GM18519 (cell line): ENCODE measurements around the gene IGSF10.
"Not testable (repeated sequence)": the region's sequence is repeated elsewhere in the genome, so short reads cannot be mapped to it uniquely, and the experiment has no call there.

Source experiments
- ATAC-seq: cut with Tn5 transposase; IDR thresholded peaks from one replicate; pipeline ENCODE4 v1.9.1; 2021; ENCODE audit warnings: mild to moderate bottlenecking, moderate library complexity; ENCODE audit not compliant: unreplicated experiment, low FRiP score

The IGSF10 gene

GRCh38 chr3:151460774-151461450, at the start of gene IGSF10:
IGSF10 (minus strand) TSS chr3:151461061; CDS start chr3:151458709, 2,352 bp downstream.
- no peak for ATAC-seq

- not testable (repeated sequence) for ATAC-seq
Measured at GRCh38 chr3:151509468-151510135, 48.7 kb upstream of the IGSF10 start.

DNA sequence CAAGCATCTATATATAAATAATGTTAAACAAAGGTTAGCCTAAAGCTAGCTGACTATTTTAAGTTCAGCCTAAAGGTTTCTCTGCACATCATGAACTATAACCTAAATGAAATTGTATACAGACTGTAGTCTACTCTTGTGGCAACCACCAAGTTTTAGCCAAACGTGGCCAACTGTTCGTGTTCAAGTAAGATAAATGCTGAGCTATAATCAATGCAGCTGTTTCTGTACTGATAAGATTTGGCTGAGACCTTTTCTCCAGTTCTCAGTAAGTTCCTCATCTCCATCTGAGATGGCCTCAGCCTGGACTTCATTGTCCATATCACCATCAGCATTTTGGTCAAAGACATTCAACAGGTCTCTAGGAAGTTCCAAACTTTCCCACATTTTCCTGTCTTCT, 43.7 kb upstream of the IGSF10 start:
- no peak for ATAC-seq

DNA sequence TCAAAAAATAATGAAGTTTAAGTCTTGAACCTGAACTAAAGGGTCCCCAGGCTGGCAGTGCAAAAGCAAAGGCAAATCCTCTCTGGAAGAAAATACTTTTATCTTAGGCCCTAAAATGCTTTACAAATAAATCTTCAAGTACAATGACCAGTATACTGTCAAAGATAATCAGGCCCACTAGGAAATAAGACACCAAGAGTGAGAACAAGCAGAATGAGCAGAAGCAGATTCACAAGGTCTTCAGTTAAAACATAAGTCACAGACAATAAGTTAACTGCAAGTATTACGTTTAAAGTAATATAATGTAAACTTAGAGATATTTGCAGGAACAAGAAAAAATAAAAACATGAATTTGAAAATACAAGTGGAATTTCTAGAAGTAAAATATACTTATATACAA, 42.2 kb upstream of the IGSF10 start:
- no peak for ATAC-seq

DNA sequence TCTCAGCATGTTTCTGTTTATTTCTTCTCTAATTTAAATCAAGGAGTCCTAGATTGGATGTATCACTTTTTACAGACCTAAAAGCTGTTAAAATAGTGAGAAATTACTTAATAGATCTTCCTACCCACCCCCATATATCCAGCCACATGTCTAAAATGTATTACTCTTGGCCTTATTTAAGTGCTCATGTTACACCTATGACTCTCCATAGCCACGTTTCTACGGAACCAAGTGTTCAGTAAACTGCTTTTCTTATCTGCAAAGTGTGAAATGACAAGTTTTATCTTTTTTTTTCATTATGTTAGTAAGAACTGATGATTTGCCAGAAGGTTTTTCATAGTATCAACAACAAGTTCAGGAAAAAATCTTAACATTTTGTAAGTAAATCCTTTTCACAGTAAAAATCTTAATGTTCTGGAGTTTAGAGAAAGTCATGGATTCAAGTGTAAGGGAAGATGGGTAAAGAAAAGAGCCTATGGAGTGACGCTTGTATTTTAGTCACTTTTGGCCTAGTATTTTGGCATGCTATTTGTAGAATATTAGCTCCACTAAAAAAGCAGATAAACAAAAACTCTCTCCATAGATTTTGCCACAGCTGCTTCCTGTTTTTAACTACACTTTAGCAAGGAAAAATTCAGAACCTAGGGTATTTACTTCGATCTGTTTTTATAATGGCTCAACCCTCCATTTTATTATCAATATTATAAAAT, 41.2 kb upstream of the IGSF10 start:
- no peak for ATAC-seq

DNA sequence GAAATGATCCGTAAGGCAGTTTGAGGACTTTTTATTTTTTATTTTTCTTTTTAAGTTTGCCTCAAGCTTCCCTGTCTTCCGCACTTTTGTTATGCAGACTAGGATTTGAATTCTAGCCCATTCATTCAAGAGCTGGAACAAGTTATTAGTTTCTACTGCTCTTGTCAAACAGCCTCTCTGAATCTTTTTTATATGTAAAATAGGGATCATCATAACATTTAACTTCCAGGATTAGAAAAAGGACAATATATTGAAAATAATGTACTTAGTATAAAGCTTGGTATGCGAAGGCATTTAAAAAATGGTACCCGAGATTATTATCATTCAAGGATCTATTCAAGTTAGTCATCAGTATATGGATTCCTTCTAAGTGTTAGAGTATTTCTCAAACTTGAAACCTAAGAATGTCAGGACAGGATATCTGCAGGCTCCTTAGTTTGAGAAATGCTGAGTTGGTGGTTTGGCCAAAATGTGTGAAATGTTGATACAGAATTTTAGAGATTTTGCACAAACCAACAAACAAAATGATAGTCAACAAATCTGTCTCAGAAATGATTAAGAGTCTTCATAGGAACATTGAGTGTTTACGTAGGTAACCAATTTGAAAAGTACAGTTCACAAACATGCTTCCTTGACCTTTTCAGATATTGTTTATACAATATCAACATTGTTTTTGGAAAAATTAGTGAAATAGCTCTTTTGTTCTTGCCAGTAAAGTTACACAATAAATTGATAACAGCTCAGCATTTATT, 40.5 kb upstream of the IGSF10 start:
- no peak for ATAC-seq

GRCh38 chr3:151499168-151499567, 38.3 kb upstream of the IGSF10 start:
- no peak for ATAC-seq

GRCh38 chr3:151491525-151491924, 30.7 kb upstream of the IGSF10 start:
- ATAC-seq = no peak

DNA sequence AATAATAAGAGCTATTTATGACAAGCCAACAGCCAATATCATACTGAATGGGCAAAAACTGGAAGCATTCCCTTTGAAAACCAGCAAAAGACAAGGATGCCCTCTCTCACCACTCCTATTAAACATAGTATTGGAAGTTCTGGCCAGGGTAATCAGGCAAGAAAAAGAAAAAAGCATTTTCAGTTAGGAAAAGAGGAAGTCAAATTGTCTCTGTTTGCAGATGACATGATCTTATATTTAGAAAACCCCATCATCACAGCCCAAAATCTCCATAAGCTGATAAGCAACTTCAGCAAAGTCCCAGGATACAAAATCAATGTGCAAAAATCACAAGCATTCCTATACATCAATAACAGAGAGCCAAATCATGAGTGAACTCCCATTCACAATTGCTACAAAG, 27.0 kb upstream of the IGSF10 start:
- ATAC-seq = not testable (repeated sequence)

DNA sequence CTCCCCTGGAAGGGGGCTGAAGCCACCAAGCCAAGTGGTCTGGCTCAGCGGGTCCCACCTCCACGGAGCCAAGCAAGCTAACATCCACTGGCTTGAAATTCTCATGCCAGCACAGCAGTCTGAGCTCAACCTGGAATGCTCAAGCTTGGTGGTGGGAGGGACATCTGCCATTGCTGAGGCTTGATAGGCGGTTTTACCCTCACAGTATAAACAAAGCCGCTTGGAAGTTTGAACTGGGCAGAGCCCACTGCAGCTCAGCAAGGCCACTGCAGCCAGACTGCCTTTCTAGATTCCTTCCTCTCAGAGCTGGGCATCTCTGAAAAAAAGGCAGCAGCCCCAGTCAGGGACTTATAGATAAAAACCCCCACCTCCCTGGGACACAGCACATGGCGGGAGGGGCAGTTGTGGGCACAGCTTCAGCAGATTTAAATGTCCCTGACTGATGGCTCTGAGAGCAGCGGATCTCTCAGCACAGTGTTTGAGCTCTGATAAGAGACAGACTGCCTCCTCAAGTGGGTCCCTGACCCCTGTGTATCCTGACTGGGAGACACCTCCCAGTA, 23.2 kb upstream of the IGSF10 start:
- ATAC-seq = no peak

GRCh38 chr3:151483488-151483887, 22.6 kb upstream of the IGSF10 start:
- no peak for ATAC-seq

- ATAC-seq = no peak
Measured at GRCh38 chr3:151480492-151480891, 19.6 kb upstream of the IGSF10 start.

- no peak for ATAC-seq
Measured at GRCh38 chr3:151479452-151479851, 18.6 kb upstream of the IGSF10 start.

- ATAC-seq = no peak
Measured at GRCh38 chr3:151478335-151478697, 17.5 kb upstream of the IGSF10 start.

DNA sequence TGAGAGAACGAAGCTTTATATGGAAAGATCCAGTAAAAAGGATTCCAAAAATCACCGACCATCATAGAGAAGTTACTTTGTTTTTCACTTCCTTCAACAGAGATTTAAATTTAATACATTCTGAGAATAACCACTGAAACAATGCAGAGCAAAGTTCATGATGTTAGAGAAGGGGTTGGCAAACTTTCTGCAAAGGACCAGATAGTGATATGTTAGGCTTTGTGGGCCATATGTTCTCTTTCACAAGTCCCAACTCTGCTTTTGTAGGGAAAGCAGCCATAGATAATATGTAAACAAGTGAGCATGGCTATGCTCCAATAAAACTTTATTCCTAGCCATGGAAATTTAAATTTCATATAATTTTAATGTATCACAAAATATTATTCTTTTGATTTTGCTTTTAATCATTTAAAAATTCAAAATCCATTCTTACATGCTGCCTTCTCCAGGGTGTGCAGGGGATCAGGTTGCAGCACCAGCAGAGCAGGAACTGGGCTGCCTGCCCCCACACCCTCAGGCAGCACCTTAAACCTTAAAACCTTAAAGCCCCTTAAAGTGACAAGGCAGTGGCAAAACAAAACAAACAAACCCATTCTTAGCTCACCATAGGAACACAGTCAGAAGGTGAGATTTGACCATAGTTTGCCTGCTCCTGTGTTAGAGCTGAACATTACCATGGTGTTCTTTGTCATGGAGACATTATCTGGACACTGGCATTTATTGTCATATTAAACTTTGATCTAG, 16.9 kb upstream of the IGSF10 start:
- ATAC-seq = no peak

- ATAC-seq = no peak
Measured at GRCh38 chr3:151476344-151477018, 15.6 kb upstream of the IGSF10 start.

GRCh38 chr3:151468284-151468917, 7.5 kb upstream of the IGSF10 start:
- no peak for ATAC-seq

DNA sequence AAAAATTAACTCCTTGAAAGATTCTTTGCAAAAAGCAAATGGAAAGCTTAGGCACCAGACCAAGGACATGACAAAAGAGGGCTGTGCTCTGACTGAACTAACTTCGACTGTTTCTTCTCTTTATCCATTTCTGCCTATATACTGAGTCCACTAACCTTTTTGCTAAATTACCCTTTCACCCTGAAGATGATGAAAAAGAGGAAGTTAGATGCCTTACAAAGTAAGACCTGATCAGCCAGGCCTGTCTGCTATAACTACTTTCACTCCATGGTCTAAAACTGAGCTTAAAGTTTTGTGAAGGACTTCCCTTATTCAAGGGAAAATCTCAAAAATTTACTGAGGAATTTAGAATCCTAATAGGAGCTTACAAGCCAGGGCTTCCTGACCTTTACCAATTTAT, 6.2 kb upstream of the IGSF10 start:
- no peak for ATAC-seq

- ATAC-seq = no peak
Measured at GRCh38 chr3:151462991-151463390, 2.1 kb upstream of the IGSF10 start.
